GM19452 (cell line): ENCODE data around the gene CCIN.

Experiments
- ATAC-seq: cut with Tn5 transposase; IDR thresholded peaks from one replicate; pipeline ENCODE4 v1.9.1; 2021; ENCODE audit not compliant: unreplicated experiment

CCIN gene

GRCh38 chr9:36140086-36141084 lies 28.8 kb upstream of the CCIN start:
- no peak for ATAC-seq

- no peak for ATAC-seq
Measured at GRCh38 chr9:36141288-36141687, 27.9 kb upstream of the CCIN start.

DNA sequence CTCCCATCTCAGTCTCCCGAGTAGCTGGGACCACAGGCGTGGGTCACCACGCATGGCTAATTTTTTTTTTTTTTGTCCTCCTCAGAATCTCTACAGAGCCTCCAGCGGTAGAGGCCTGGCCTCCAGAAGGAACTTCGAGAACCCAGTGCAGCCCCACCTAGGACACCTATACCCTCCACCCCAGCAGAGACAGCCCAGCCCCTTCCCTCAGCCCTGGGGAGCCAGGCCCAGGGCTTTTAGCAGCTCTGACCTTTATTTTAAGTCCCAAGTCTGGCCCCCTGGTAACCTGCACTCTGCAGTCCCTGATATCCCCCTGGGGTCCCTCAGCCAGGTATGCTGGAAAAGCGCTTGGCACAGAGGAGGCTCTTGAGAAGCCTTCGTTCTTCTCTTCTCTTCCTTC lies 27.4 kb upstream of the CCIN start:
- ATAC-seq = no peak

- no peak for ATAC-seq
Measured at GRCh38 chr9:36142510-36143244, 26.5 kb upstream of the CCIN start.

DNA sequence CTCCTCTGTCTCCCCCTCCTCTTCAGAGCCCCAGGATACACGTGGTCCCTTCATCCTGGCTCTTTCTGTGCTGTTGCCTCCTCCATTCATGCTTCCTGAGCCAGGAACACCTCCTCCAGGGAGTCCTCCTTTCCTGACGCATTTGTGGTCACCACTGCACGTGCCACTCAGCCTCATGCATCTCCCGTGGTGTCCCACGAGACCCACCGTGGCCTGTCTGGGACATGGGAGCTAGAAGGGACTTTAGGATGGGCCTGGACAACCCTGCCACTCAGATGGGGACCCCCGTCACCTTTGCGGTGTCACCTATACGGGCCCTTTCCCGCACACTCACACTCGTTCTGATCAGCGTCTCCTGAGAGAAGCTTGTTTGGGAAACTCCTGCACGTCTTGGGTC lies 25.9 kb upstream of the CCIN start:
- ATAC-seq = no peak

GRCh38 chr9:36144309-36145232 lies 24.6 kb upstream of the CCIN start:
- no peak for ATAC-seq

DNA sequence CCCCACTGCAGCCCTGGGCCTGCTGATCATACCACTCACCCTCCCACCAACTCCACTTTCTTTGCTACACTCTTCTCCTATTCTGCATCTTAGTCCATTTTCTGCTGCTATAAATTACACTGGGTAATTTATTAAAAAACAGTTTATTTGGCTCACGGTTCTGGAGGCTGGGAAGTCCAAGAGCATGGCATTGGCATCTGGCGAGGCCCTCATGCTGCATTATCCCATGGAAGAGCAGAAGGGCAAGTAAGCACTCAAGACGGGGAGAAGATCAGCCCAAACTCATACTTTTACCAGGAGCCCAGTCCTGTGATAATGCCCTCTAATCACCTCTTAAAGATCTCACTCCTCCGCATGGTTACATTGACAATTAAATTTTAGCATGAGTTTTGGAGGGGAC lies 23.2 kb upstream of the CCIN start:
- ATAC-seq = no peak

- ATAC-seq = no peak
Measured at GRCh38 chr9:36146651-36147050, 22.5 kb upstream of the CCIN start.

GRCh38 chr9:36147441-36148175 lies 21.6 kb upstream of the CCIN start:
- no peak for ATAC-seq

- no peak for ATAC-seq
Measured at GRCh38 chr9:36148311-36149051, 20.7 kb upstream of the CCIN start.

DNA sequence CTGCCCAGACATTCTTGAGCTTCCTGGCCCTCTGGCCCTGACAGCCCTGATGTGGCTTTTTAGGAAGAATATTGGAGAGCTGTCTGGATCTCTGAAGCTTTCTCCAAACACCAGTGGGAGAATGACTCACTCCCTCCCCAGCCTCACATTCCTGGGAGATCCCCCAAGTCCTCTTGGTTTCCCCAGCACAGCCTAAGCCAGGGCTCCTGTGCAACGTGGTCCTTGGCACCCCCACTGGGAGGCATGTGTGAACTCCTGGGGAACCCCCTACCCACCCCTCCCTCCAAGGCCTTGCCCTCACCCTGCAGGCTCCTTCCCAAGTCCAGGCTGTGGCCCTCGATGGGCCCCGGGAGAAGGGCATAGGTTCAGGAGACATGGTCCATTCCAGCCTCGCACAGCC lies 20.0 kb upstream of the CCIN start:
- ATAC-seq = no peak

GRCh38 chr9:36150574-36151315 lies 18.4 kb upstream of the CCIN start:
- no peak for ATAC-seq

DNA sequence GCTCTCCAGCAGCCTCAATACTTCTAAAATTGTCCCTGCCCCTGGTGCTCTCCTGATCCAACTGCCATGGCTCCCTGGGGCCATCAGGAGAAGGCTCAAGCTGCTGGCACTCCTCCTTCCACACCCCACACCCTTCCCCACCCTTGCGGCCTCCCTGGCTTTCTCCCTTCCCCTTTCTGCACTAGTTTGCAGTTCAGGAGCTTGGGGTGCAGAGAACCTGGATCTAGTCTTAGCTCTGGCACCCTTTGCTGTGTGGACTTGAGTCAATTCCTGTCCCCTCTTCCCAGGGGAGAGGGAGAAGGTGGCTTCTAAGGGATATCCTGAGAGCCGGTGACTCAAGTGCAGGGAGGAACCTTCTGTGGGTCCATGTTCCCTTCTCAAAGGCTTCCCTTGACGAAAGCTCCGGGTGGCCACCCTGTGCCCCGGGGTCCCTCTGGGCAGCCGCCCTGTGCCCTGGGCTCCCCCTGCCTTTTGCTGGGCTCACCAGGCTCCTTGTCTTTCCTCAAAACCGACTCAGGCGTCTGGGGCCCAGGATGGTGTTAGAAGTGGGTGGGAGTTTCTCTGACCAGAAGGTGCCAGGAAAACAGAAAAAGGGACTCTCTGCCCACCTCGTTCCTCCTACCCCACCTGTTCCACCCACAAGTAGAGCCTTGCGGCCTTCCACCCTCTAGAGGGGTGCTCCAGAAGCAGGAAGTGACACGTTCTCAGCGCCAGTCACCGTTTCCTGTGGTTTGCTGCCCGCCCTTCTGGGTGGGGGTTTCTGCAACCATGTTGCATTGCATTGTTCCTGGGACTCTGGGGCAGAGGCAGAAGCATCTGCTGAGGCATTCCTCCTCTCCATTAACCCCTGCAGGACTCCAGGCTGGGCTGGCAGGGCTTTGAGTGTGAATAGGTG lies 17.6 kb upstream of the CCIN start:
- peak; percentile 82 for ATAC-seq

DNA sequence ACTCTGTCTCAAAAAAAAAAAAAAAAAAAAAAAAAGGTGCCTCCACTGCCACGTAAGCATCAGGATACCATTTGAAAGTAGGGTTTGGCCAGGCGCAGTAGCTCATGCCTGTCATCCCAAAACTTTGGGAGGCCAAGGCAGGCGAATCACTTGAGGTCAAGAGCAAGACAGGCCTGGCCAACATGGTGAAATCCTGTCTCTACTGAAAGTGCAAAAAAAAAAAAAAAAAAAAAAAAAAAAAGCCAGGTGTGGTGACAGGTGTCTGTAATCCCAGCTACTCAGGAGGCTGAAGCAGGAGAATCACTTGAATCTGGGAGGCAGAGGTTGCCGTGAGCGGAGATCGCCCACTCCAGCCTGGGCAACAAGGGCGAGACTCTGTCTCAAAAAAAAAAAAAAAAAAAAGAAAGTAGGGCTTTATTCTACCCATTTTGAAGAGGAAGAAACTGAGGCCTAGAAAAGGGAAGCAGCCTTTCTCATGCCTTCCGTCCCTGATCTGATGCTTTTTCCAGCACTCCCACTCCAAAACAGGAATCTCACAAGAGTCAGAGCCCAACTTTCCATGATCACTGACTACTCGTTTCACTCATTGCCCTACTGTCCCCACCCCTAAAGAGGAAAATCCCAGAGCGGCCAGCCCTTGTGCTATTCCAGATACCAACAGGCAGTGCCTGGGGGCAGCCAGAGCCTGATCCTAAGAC lies 16.3 kb upstream of the CCIN start:
- no peak for ATAC-seq

DNA sequence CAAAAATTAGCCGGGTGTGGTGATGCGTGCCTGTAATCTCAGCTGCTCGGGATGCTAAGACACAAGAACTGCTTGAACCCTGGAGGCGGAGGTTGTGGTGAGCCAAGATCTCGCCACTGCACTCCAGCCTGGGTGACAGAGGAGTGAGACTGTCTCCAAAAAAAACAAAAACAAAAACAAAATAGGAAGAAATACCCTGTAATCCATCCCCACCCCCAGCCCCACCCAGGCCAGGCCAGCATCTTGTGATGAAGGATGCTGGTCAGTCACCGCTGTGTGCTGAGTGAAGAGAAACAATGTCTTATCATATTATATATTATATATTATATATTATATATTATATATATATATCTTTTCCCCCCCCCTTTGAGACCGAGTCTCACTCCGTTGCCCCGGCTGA lies 15.4 kb upstream of the CCIN start:
- ATAC-seq = no peak

- ATAC-seq = no peak
Measured at GRCh38 chr9:36154331-36154952, 14.7 kb upstream of the CCIN start.

GRCh38 chr9:36156116-36156515 lies 13.1 kb upstream of the CCIN start:
- no peak for ATAC-seq
